Measurements from ENCODE around the gene GPN1. TPM values are rescaled to one million over a fixed set of nuclear protein-coding genes. Genes with fewer than 3 reads are reported as not detected.

The GPN1 gene
- total and polyA plus RNA-seq, 2 of the 8 experiments (the other 6 are each of a cell fraction or from before 2014, with no cell fraction given), result 38.7 to 43.5 TPM

DNA sequence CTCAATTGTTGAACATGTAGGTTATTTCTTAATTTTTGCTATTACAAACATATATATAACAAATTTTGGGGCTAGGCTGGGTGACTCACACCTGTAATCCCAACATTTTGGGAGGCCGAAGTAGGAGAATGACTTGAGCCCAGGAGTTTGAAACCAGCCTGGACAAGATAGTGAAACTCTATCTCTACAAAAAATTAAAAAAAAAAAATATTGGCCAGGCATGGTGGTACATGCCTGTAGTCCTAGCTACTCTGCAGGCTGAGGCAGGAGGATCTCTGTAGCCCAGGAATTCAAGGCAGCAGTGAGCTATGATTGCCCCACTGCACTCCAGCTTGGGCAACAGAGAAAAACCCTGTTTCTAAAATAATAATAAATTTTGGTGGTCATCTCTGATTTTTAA is 58.4 kb downstream of the GPN1 start (continued):
- TF ChIP-seq JUND (IDR thresholded peaks at IDR 0.05; ENCODE audit: low read length), result no peak
